Adrenal gland (tissue), 12 donors: ENCODE data around the gene ZNF747. TPM values are rescaled to one million over a fixed set of nuclear protein-coding genes. Genes with fewer than 3 reads are reported as not detected.
A peak's percentile ranks its signal among the peaks of the same experiment; 100 is the strongest.
"Not testable (repeated sequence)": the region's sequence is repeated elsewhere in the genome, so short reads cannot be mapped to it uniquely, and the experiment has no call there.

Source experiments
- DNase-seq, 7 donors: peaks; one replicate each; pipeline ENCODE4 v3.0.0-alpha.2; 2019 to 2020
- H3K27ac ChIP-seq, 5 donors: fragments of 200-600 bp; sonication (generic) in 4 of 5; 1 replicate in 3 of 5; 2 replicates in 2 of 5; pipeline versions ENCODE4 v1.5.1 to v1.8.0; 2016 to 2020; ENCODE audit warnings: mild to moderate bottlenecking in 1 of 5
- H3K27me3 ChIP-seq: fragments of 200-600 bp; 2 replicates; pipeline ENCODE4 v1.8.0; 2021
- H3K36me3 ChIP-seq, 2 donors: fragments of 200-600 bp; replicated peaks in 1 of 2; 1 replicate in 1 of 2; 2 replicates in 1 of 2; pipeline versions ENCODE4 v1.5.1 to v1.8.0; 2018 to 2022
- H3K4me1 ChIP-seq, 2 donors: fragments of 200-600 bp; replicated peaks in 1 of 2; 1 replicate in 1 of 2; 2 replicates in 1 of 2; pipeline versions ENCODE4 v1.5.1 to v1.8.0; 2018 to 2021
- H3K4me3 ChIP-seq, 4 donors: fragments of 200-600 bp; sonication (generic) in 3 of 4; one replicate each; pipeline ENCODE4 v1.5.1; 2016 to 2018
- H3K9me3 ChIP-seq, 3 donors: fragments of 200-600 bp; sonication (generic) in 1 of 3; replicated peaks in 1 of 3; 1 replicate in 2 of 3; 2 replicates in 1 of 3; pipeline versions ENCODE4 v1.5.1 to v1.8.0; 2016 to 2021
- CTCF ChIP-seq, 6 experiments: fragments of 450-650 bp in 4 of 6; fragments of 200-600 bp in 2 of 6; sonication (generic) in 1 of 6; IDR thresholded peaks; 1 replicate in 5 of 6; 2 replicates in 1 of 6; pipeline versions ENCODE4 v1.5.1 to v1.8.0; 2016 to 2021; ENCODE audit warnings: antibody characterized with exemption in 6 of 6, mild to moderate bottlenecking in 2 of 6, moderate library complexity in 1 of 6
- POLR2A ChIP-seq, 2 donors: fragments of 450-650 bp; IDR thresholded peaks; one replicate each; pipeline ENCODE4 v1.6.1; 2017; ENCODE audit warnings: antibody characterized with exemption in 2 of 2, mild to moderate bottlenecking in 2 of 2, moderate library complexity in 1 of 2
- WGBS, 4 donors: extraction: QIAGEN DNeasy Blood & Tissue Kit in 2 of 4; methylation state at CpG; one replicate each; pipeline versions ENCODE4 v1.1.5 to v1.1.7; 2013 to 2017; 5-methylcytosine and 5-hydroxymethylcytosine counted together
- intact Hi-C, 2 donors: fragments of 100-400 bp; cut with DNase I; formaldehyde crosslinking; loops; one replicate each; pipeline versions ENCODE4 v1.14.1 to v1.15.0; 2022 to 2023
- polyA plus RNA-seq, 3 donors: library from polyadenylated mRNA; stranded (reverse); fragments of 200-250 nt in 2 of 3; fragments of 350-450 nt in 1 of 3; fragmentation: Illumina TruSeq in 1 of 3; extraction: RNeasy Lipid Tissue Mini Kit (QIAGEN cat#74804) in 1 of 3; gene quantifications; one replicate each; pipeline ENCODE4 v1.2.3, GENCODE V29; 2013 to 2014
- total RNA-seq, 9 donors: library from RNA; depleted of rRNA in 4 of 9; stranded (reverse); fragments of >200 nt in 4 of 9; fragments of 120-200 nt in 1 of 9; fragmentation: NEBNext Ultra II Directional in 1 of 9; extraction: Animal tissue kit (Norgen Biotek cat#: 25700) in 1 of 9; gene quantifications; one replicate each; pipeline versions ENCODE4 v1.1.0 to v1.2.4, GENCODE V29; 2013 to 2023
- donor health status: healthy with polysubstance abuse.
- donor health status: Bipolar disorder and iron deficiency.
- donor health status: DM: yes; HTN: yes; CAD: no.
- donor health status: DM: no; HTN: no; CAD: no.
- donor health status: DM: no; HTN: no; CAD: no.
- donor health status: DM: yes; HTN: yes; CAD: no.

The ZNF747 gene
- total and polyA plus RNA-seq, 12 donors = 7.7 to 19.9 (median 13.9) TPM

GRCh38 chr16:30539000-30539964 is 4.6 kb upstream of the ZNF747 start:
- Histone ChIP-seq H3K4me3 (no peak overlapping the region), H3K27me3 (no peaks in the 10 kb centered on the region), H3K27ac (no peak overlapping the region), H3K4me1 (peaks cover 8 to 12% of the 10 kb centered on the region in 2 donors), H3K36me3 (no peaks in the 10 kb centered on the region), H3K9me3 (no peaks in the 10 kb centered on the region)
- 82 to 96% (median 88%) methylated on average over 5 to 8 of the region's 8 CpGs for WGBS, 4 donors
- no peak for TF ChIP-seq CTCF (IDR thresholded peaks at IDR 0.05)
- no peak for TF ChIP-seq POLR2A (IDR thresholded peaks at IDR 0.05)
- intact Hi-C loops = no loop called here
- DNase-seq = no peak

- 84 to 90% (median 87%) methylated on average over 13 of the region's 13 CpGs for WGBS, 4 donors
- H3K9me3 ChIP-seq, DNase-seq, intact Hi-C loops, H3K4me3 ChIP-seq, H3K27me3 ChIP-seq: not testable (repeated sequence)
- peaks cover 0 to 14% of the 10 kb centered on the region in 2 donors for H3K36me3 ChIP-seq
- H3K4me1 ChIP-seq = peaks cover 16 to 20% of the 10 kb centered on the region in 2 donors
- peak overlapping the region in 1 of 5 donors; percentile 96 for H3K27ac ChIP-seq
These were observed 1.9 kb upstream of the ZNF747 start for GRCh38 chr16:30536391-30537024.

- peak in 5 of 6 experiments; percentile 35 to 63 (median 57) for TF ChIP-seq CTCF (IDR thresholded peaks at IDR 0.05)
- TF ChIP-seq POLR2A (IDR thresholded peaks at IDR 0.05) = no peak
- Histone ChIP-seq H3K36me3 (peaks cover 0 to 16% of the 10 kb centered on the region in 2 donors), H3K27me3 (no peaks in the 10 kb centered on the region), H3K9me3 (no peaks in the 10 kb centered on the region), H3K4me3 (peak overlapping the region in 2 of 4 donors; percentile 65 to 91), H3K4me1 (peaks cover 16 to 20% of the 10 kb centered on the region in 2 donors), H3K27ac (peak overlapping the region; percentile 73 to 96 (median 95))
- WGBS, 4 donors = 33 to 41% (median 38%) methylated on average over 12 of the region's 12 CpGs
- intact Hi-C loops = no loop called here
- DNase-seq = peak in 6 of 7 donors; percentile 76 to 87 (median 78)
These were observed 1.1 kb upstream of the ZNF747 start for GRCh38 chr16:30535777-30536190.

GRCh38 chr16:30535106-30535776 is 583 bp upstream of the ZNF747 start:
- Histone ChIP-seq H3K36me3 (peaks cover 0 to 16% of the 10 kb centered on the region in 2 donors), H3K27me3 (no peaks in the 10 kb centered on the region), H3K4me1 (peaks cover 16 to 20% of the 10 kb centered on the region in 2 donors), H3K4me3 (peak overlapping the region; percentile 20 to 91 (median 61)), H3K27ac (peak overlapping the region; percentile 73 to 96 (median 95)), H3K9me3 (no peaks in the 10 kb centered on the region)
- intact Hi-C loops = no loop called here
- no peak for DNase-seq
- WGBS, 4 donors = 10 to 16% (median 13%) methylated on average over 16 to 18 of the region's 18 CpGs
- peak in 1 of 2 donors; percentile 26 for TF ChIP-seq POLR2A (IDR thresholded peaks at IDR 0.05)
- TF ChIP-seq CTCF (IDR thresholded peaks at IDR 0.05) = peak in 1 of 6 experiments; percentile 16
